WTC11 (cell line): Measurements from ENCODE around the gene CTIF. TPM values are rescaled to one million over a fixed set of nuclear protein-coding genes. Genes with fewer than 3 reads are reported as not detected.

ENCODE experiments used
- ATAC-seq: fragments of 200-7000 bp; cut with Tn5 transposase; 2 replicates; pipeline ENCODE4 v1.10.0; 2021; ENCODE audit warnings: mild to moderate bottlenecking, moderate library complexity
- CTCF ChIA-PET: fragments of 300-600 bp; sonication (Branson Sonifier 250); formaldehyde crosslinking; loops from one replicate; lab custom pipeline; 2021; ENCODE audit warnings: antibody characterized with exemption; lab: Charles Lee
- POLR2A ChIA-PET: fragments of 350-600 bp; sonication (Branson Sonifier 250); formaldehyde crosslinking; loops from one replicate; lab custom pipeline; 2021; ENCODE audit warnings: antibody characterized with exemption; lab: Charles Lee
- DNase-seq: peaks from one replicate; pipeline ENCODE4 v3.0.0; 2021; ENCODE audit warnings: low spot score
- H3K27ac Mint-ChIP-seq: 2 replicates; pipeline ENCODE4 v1.8.0; 2021; ENCODE audit warnings: mixed read lengths
- H3K27me3 Mint-ChIP-seq: 2 replicates; pipeline ENCODE4 v1.8.0; 2021; ENCODE audit warnings: low read depth, mild to moderate bottlenecking, moderate library complexity, mixed read lengths
- H3K36me3 Mint-ChIP-seq: 2 replicates; pipeline ENCODE4 v1.8.0; 2021; ENCODE audit warnings: mixed read lengths
- H3K4me1 Mint-ChIP-seq: 2 replicates; pipeline ENCODE4 v1.8.0; 2022; ENCODE audit warnings: mixed read lengths
- H3K4me3 Mint-ChIP-seq: 2 replicates; pipeline ENCODE4 v1.8.0; 2021; ENCODE audit warnings: mild to moderate bottlenecking, moderate library complexity, mixed read lengths
- H3K9me3 Mint-ChIP-seq: 2 replicates; pipeline ENCODE4 v1.8.0; 2021; ENCODE audit warnings: mixed read lengths
- AFF4 ChIP-seq: sonication (generic); formaldehyde crosslinking; IDR thresholded peaks from 2 replicates; pipeline ENCODE4 v1.8.1; 2023; ENCODE audit warnings: mild to moderate bottlenecking, missing genetic modification reagents, borderline replicate concordance
- ARID4B ChIP-seq: sonication (generic); formaldehyde crosslinking; IDR thresholded peaks from 2 replicates; pipeline ENCODE4 v1.8.0; 2023; ENCODE audit warnings: missing genetic modification reagents, mild to moderate bottlenecking, borderline replicate concordance
- ATF2 ChIP-seq: sonication (generic); formaldehyde crosslinking; IDR thresholded peaks from 2 replicates; pipeline ENCODE4 v1.8.1; 2022; ENCODE audit warnings: low read depth, missing genetic modification reagents, borderline replicate concordance
- EMX1 ChIP-seq: fragments of 250-450 bp; sonication (Bioruptor Pico); IDR thresholded peaks from 2 replicates; pipeline ENCODE4 v1.8.0; 2021; ENCODE audit warnings: mild to moderate bottlenecking
- FOXJ3 ChIP-seq: sonication (generic); formaldehyde crosslinking; IDR thresholded peaks from 2 replicates; pipeline ENCODE4 v1.9.0; 2021; ENCODE audit warnings: missing genetic modification reagents, mild to moderate bottlenecking, borderline replicate concordance
- FOXK1 ChIP-seq: sonication (generic); formaldehyde crosslinking; IDR thresholded peaks from 2 replicates; pipeline ENCODE4 v1.8.0; 2022; ENCODE audit warnings: mild to moderate bottlenecking, moderate library complexity, missing genetic modification reagents
- JAZF1 ChIP-seq: fragments of 250-450 bp; sonication (Bioruptor Pico); IDR thresholded peaks from 2 replicates; pipeline ENCODE4 v1.9.0; 2021; ENCODE audit warnings: moderate library complexity, mild to moderate bottlenecking, inconsistent platforms
- NFE2L1 ChIP-seq: sonication (generic); formaldehyde crosslinking; IDR thresholded peaks from 2 replicates; pipeline ENCODE4 v1.8.1; 2023; ENCODE audit warnings: missing genetic modification reagents
- PRDM15 ChIP-seq: sonication (generic); formaldehyde crosslinking; IDR thresholded peaks from 2 replicates; pipeline ENCODE4 v1.8.0; 2022; ENCODE audit warnings: missing genetic modification reagents
- SMAD3 ChIP-seq: sonication (generic); formaldehyde crosslinking; IDR thresholded peaks from 2 replicates; pipeline ENCODE4 v1.8.0; 2022; ENCODE audit warnings: missing genetic modification reagents, mild to moderate bottlenecking, borderline replicate concordance
- SP1 ChIP-seq: sonication (generic); formaldehyde crosslinking; conservative IDR thresholded peaks from 2 replicates; pipeline ENCODE4 v1.8.1; 2022; ENCODE audit warnings: missing genetic modification reagents
- TEAD4 ChIP-seq: sonication (generic); formaldehyde crosslinking; IDR thresholded peaks from 2 replicates; pipeline ENCODE4 v1.8.0; 2022; ENCODE audit warnings: mild to moderate bottlenecking, missing genetic modification reagents
- ZNF121 ChIP-seq: sonication (generic); formaldehyde crosslinking; IDR thresholded peaks from 2 replicates; pipeline ENCODE4 v1.8.0; 2023; ENCODE audit warnings: missing genetic modification reagents
- ZNF138 ChIP-seq: sonication (generic); formaldehyde crosslinking; conservative IDR thresholded peaks from 2 replicates; pipeline ENCODE4 v1.8.1; 2022; ENCODE audit warnings: mild to moderate bottlenecking, moderate library complexity, missing genetic modification reagents
- ZNF232 ChIP-seq: sonication (generic); formaldehyde crosslinking; IDR thresholded peaks from 2 replicates; pipeline ENCODE4 v1.8.0; 2022; ENCODE audit warnings: mild to moderate bottlenecking, missing genetic modification reagents
- ZNF416 ChIP-seq: fragments of 250-450 bp; sonication (Bioruptor Pico); IDR thresholded peaks from 2 replicates; pipeline ENCODE4 v1.9.0; 2021; ENCODE audit warnings: mild to moderate bottlenecking, inconsistent platforms
- ZNF423 ChIP-seq: fragments of 250-450 bp; sonication (Bioruptor Pico); IDR thresholded peaks from 2 replicates; pipeline ENCODE4 v2.1.2; 2022; ENCODE audit warnings: mild to moderate bottlenecking, moderate library complexity
- ZNF425 ChIP-seq: fragments of 250-450 bp; sonication (Bioruptor Pico); conservative IDR thresholded peaks from 2 replicates; pipeline ENCODE4 v1.9.0; 2021; ENCODE audit warnings: mild to moderate bottlenecking
- ZNF512 ChIP-seq: sonication (generic); formaldehyde crosslinking; IDR thresholded peaks from 2 replicates; pipeline ENCODE4 v1.8.1; 2022; ENCODE audit warnings: missing genetic modification reagents, borderline replicate concordance
- total RNA-seq: library from RNA; stranded (reverse); gene quantifications from 3 replicates; pipeline ENCODE4 v1.2.3, GENCODE V29; 2021

The CTIF gene
- total RNA-seq, 1 experiment from 2014 or later, result 28.5 TPM

GRCh38 chr18:48577478-48578190 lies 38.8 kb downstream of the CTIF start (continued):
- no peak for TF ChIP-seq ARID4B (CRISPR knock-in tag)
- no peak for TF ChIP-seq NFE2L1
- no peak for TF ChIP-seq ZNF121 (CRISPR knock-in tag)
- TF ChIP-seq ZNF425 (CRISPR knock-in tag), result no peak
- no peak for TF ChIP-seq TEAD4 (CRISPR knock-in tag)
- no peak for TF ChIP-seq AFF4 (CRISPR knock-in tag)
- no peak for TF ChIP-seq JAZF1 (CRISPR knock-in tag)
- TF ChIP-seq PRDM15 (CRISPR knock-in tag), result no peak
- TF ChIP-seq ZNF416 (CRISPR knock-in tag), result no peak
- no peak for TF ChIP-seq ZNF423 (CRISPR knock-in tag)
- TF ChIP-seq SP1 (CRISPR knock-in tag), result no peak

GRCh38 chr18:48578289-48578688 lies 39.5 kb downstream of the CTIF start:
- ChIA-PET POLR2A (no interaction called here), CTCF (no interaction called here)
- DNase-seq (no peak), ATAC-seq (no peak)
- Mint-ChIP-seq H3K4me1 (peaks cover 39% of the 10 kb centered on the region), H3K9me3 (peaks cover 13% of the 10 kb centered on the region), H3K36me3 (peaks cover 14% of the 10 kb centered on the region), H3K27ac (no peak overlapping the region), H3K4me3 (no peak overlapping the region), H3K27me3 (no peaks in the 10 kb centered on the region)
- no peak for TF ChIP-seq EMX1 (CRISPR knock-in tag)
- TF ChIP-seq FOXJ3 (CRISPR knock-in tag), result no peak
- TF ChIP-seq FOXK1 (CRISPR knock-in tag), result no peak
- no peak for TF ChIP-seq ZNF232 (CRISPR knock-in tag)
- TF ChIP-seq ZNF138 (CRISPR knock-in tag), result no peak
- TF ChIP-seq SMAD3, result no peak
- no peak for TF ChIP-seq ZNF512 (CRISPR knock-in tag)
- no peak for TF ChIP-seq ZNF416 (CRISPR knock-in tag)
- no peak for TF ChIP-seq ATF2
- no peak for TF ChIP-seq ZNF121 (CRISPR knock-in tag)
